ENCODE measurements around the gene FTO. TPM values are rescaled to one million over a fixed set of nuclear protein-coding genes. Genes with fewer than 3 reads are reported as not detected.

The FTO gene
- total and polyA plus RNA-seq, 2 of the 8 experiments (the other 6 are each of a cell fraction or from before 2014, with no cell fraction given) = 34.5 to 59.8 TPM

- Histone ChIP-seq H3K4me3 (ENCODE audit: extremely low read depth in 1 of 4, insufficient read depth in 2 of 4, low read depth in 3 of 4, low read length in 4 of 4) (no peak overlapping the region), H3K9ac (replicated peaks in 1 of 4; ENCODE audit: extremely low read depth in 1 of 4, low read depth in 3 of 4, low read length in 3 of 4) (no peak overlapping the region), H4K91ac (replicated peaks; ENCODE audit: insufficient read length, low read length) (no peak overlapping the region), H3K23me2 (ENCODE audit: low read depth, low read length) (no peaks in the 10 kb centered on the region), H4K8ac (ENCODE audit: extremely low read depth, insufficient read depth, low read length) (no peak overlapping the region), H3K14ac (ENCODE audit: insufficient read length) (no peak overlapping the region), H3K79me1 (ENCODE audit: low read depth, low read length) (no peaks in the 10 kb centered on the region), H2AK5ac (ENCODE audit: low read depth, low read length) (no peak overlapping the region), H2BK12ac (ENCODE audit: low read depth, low read length) (no peak overlapping the region), H3K9me3 (ENCODE audit: insufficient read depth in 2 of 2, low read depth in 1 of 2, low read length in 1 of 2) (no peaks in the 10 kb centered on the region), H3K27me3 (replicated peaks in 1 of 4; ENCODE audit: control insufficient read depth in 3 of 4, extremely low read depth in 1 of 4, insufficient read depth in 3 of 4, low read length in 3 of 4) (peaks cover 0 to 3% (median 1%) of the 10 kb centered on the region in 4 experiments; a peak in 1 of 7 replicates), H2AFZ (ENCODE audit: low read length) (no peak overlapping the region), H4K5ac (ENCODE audit: insufficient read length, low read depth, low read length) (no peak overlapping the region), H2BK5ac (ENCODE audit: low read depth, low read length) (no peak overlapping the region), H3K36me3 (ENCODE audit: control insufficient read depth in 2 of 4, insufficient read depth in 4 of 4, low read length in 3 of 4) (no peaks in the 10 kb centered on the region), H3K4me1 (replicated peaks in 1 of 4; ENCODE audit: control insufficient read depth in 3 of 4, insufficient read depth in 4 of 4, low read length in 3 of 4) (peaks cover 0 to 4% (median 2%) of the 10 kb centered on the region in 4 experiments; a peak in 2 of 7 replicates), H2BK15ac (ENCODE audit: low read length) (no peak overlapping the region), H3K4me2 (ENCODE audit: insufficient read depth in 1 of 2, low read depth in 2 of 2, low read length in 2 of 2) (no peak overlapping the region), H4K20me1 (replicated peaks in 1 of 2; ENCODE audit: control insufficient read depth in 1 of 2, insufficient read depth in 2 of 2, low read length in 2 of 2) (no peaks in the 10 kb centered on the region), H2BK120ac (replicated peaks; ENCODE audit: low read depth, low read length) (no peak overlapping the region), H3K56ac (replicated peaks; ENCODE audit: insufficient read length, low read depth, low read length) (no peak overlapping the region), H2BK20ac (ENCODE audit: low read length) (no peak overlapping the region), H3K79me2 (ENCODE audit: control insufficient read depth in 1 of 2, insufficient read depth in 2 of 2, low read length in 2 of 2) (no peaks in the 10 kb centered on the region), H3K27ac (ENCODE audit: low read depth, low read length) (no peak overlapping the region), H3K18ac (ENCODE audit: extremely low read depth, low read length) (no peak overlapping the region), H3K23ac (ENCODE audit: insufficient read length) (no peak overlapping the region), H3K4ac (replicated peaks; ENCODE audit: insufficient read length, low read depth, low read length) (no peak overlapping the region)
- ChIA-PET CTCF (ENCODE audit: partially characterized antibody) (interaction anchor here (0.6 to 1.5 kb wide), 4 partner anchors 14 to 178 kb away, joined by 3 read pairs; no protein-coding TSS in a partner anchor), POLR2A (ENCODE audit: partially characterized antibody) (no interaction called here)
- FAIRE-seq (no peak), DNase-seq (ENCODE audit: low read depth in 1 of 2, low spot score in 2 of 2) (no peak)
- WGBS, 2 experiments (ENCODE audit: extremely low coverage in 1 of 2, insufficient coverage in 1 of 2, insufficient read length in 1 of 2, insufficient replicate concordance in 2 of 2, low coverage in 1 of 2, low lambda C conversion rate in 2 of 2, missing lambda C conversion rate in 1 of 2) = 72% methylated on average over 3 of the region's 3 CpGs; no CpG with 5 or more reads in 1 of the 2 experiments
- no peak for TF ChIP-seq MAFK (IDR thresholded peaks at IDR 0.05; ENCODE audit: low read depth, low read length)
- TF ChIP-seq RFX5 (IDR thresholded peaks at IDR 0.05; ENCODE audit: borderline replicate concordance, low read depth, low read length) = no peak
- no peak for TF ChIP-seq BCL11A (IDR thresholded peaks at IDR 0.05; ENCODE audit: low read depth in 2 of 2, low read length in 2 of 2)
- no peak for TF ChIP-seq ATF3 (IDR thresholded peaks at IDR 0.05; ENCODE audit: insufficient read depth, low read depth, low read length)
- TF ChIP-seq TAF1 (IDR thresholded peaks at IDR 0.05; ENCODE audit: low read depth, low read length) = no peak
- no peak for TF ChIP-seq POLR2A (IDR thresholded peaks at IDR 0.05; ENCODE audit: control extremely low read depth in 1 of 2, low read depth in 2 of 2, low read length in 2 of 2)
- no peak for TF ChIP-seq SIRT6 (IDR thresholded peaks at IDR 0.05; ENCODE audit: low read length)
- no peak for TF ChIP-seq CTCF (IDR thresholded peaks at IDR 0.05; ENCODE audit: control extremely low read depth in 1 of 3, insufficient read depth in 1 of 3, low read depth in 1 of 3, low read length in 3 of 3)
- TF ChIP-seq CREB1 (IDR thresholded peaks at IDR 0.05) = no peak
- TF ChIP-seq EGR1 (IDR thresholded peaks at IDR 0.05; ENCODE audit: borderline replicate concordance, low read depth, low read length) = no peak
Observed at GRCh38 chr16:54180421-54181359, 476.7 kb downstream of the FTO start.

Data from H1 (cell line).